Osteoblast (primary cell): Measurements from ENCODE around the gene PRKCE. TPM values are rescaled to one million over a fixed set of nuclear protein-coding genes. Genes with fewer than 3 reads are reported as not detected.

Experiments
- DNase-seq: peaks from one replicate; pipeline ENCODE4 v3.0.0; 2011; ENCODE audit warnings: low spot score, mixed read lengths; ENCODE audit not compliant: insufficient read length; ENCODE audit errors: missing footprints
- H2AFZ ChIP-seq: 2 replicates; pipeline ENCODE4 v1.6.0; 2011; ENCODE audit warnings: mild to moderate bottlenecking, low read length
- H3K27ac ChIP-seq: 2 replicates; pipeline ENCODE4 v1.5.1; 2011; ENCODE audit warnings: mild to moderate bottlenecking, low read depth, low read length, moderate library complexity
- H3K27me3 ChIP-seq: 2 replicates; pipeline ENCODE4 v1.6.0; 2012; ENCODE audit warnings: mild to moderate bottlenecking, control low read depth, inconsistent platforms, low read length, moderate library complexity; ENCODE audit not compliant: insufficient read depth
- H3K36me3 ChIP-seq: 2 replicates; pipeline ENCODE4 v1.5.1; 2011; ENCODE audit warnings: mild to moderate bottlenecking, low read length, control low read depth, moderate library complexity; ENCODE audit not compliant: insufficient read depth
- H3K4me1 ChIP-seq: 2 replicates; pipeline ENCODE4 v1.5.1; 2011; ENCODE audit warnings: mild to moderate bottlenecking, low read length, control low read depth, moderate library complexity; ENCODE audit not compliant: insufficient read depth
- H3K4me2 ChIP-seq: 2 replicates; pipeline ENCODE4 v1.6.0; 2011; ENCODE audit warnings: mild to moderate bottlenecking, low read length; ENCODE audit not compliant: insufficient read depth
- H3K4me3 ChIP-seq: fragments of 200-600 bp; sonication (generic); 3 replicates; pipeline ENCODE4 v1.5.1; 2012; ENCODE audit warnings: mild to moderate bottlenecking, low read length, inconsistent platforms; ENCODE audit not compliant: insufficient read depth
- H3K79me2 ChIP-seq: 2 replicates; pipeline ENCODE4 v1.6.0; 2012; ENCODE audit warnings: mild to moderate bottlenecking, low read length, control low read depth, inconsistent platforms; ENCODE audit not compliant: insufficient read depth
- H3K9me3 ChIP-seq: 2 replicates; pipeline ENCODE4 v1.5.1; 2011; ENCODE audit warnings: low read depth, low read length, control low read depth
- H4K20me1 ChIP-seq: 2 replicates; pipeline ENCODE4 v1.6.0; 2012; ENCODE audit warnings: mild to moderate bottlenecking, low read length, control low read depth; ENCODE audit not compliant: insufficient read depth
- CTCF ChIP-seq: IDR thresholded peaks from 2 replicates; pipeline ENCODE4 v1.5.1; 2011; ENCODE audit warnings: mild to moderate bottlenecking, low read depth, low read length, moderate library complexity; ENCODE audit errors: extremely low read depth
- total RNA-seq: library from RNA; depleted of rRNA; stranded (reverse); fragments of >200 nt; gene quantifications from 2 replicates; pipeline ENCODE4 v1.2.3, GENCODE V29; 2012

PRKCE gene
- total RNA-seq, 1 donor: 22.1 TPM

GRCh38 chr2:45891719-45892424 lies 240.4 kb downstream of the PRKCE start:
- no peaks in the 10 kb centered on the region for H4K20me1 ChIP-seq
- DNase-seq: no peak

GRCh38 chr2:45892425-45892745 lies 240.9 kb downstream of the PRKCE start:
- Histone ChIP-seq H2AFZ (no peak overlapping the region), H3K4me3 (no peak overlapping the region), H4K20me1 (no peaks in the 10 kb centered on the region), H3K9me3 (no peaks in the 10 kb centered on the region), H3K27me3 (no peaks in the 10 kb centered on the region), H3K4me2 (peak overlapping the region; percentile 29), H3K79me2 (no peaks in the 10 kb centered on the region), H3K36me3 (no peaks in the 10 kb centered on the region), H3K27ac (no peak overlapping the region), H3K4me1 (peaks cover 17% of the 10 kb centered on the region)
- no peak for DNase-seq
- no peak for TF ChIP-seq CTCF

More at GRCh38 chr2:45891719-45892424, 240.4 kb downstream of the PRKCE start:
- H3K4me2 ChIP-seq: peak overlapping the region; percentile 29
- H3K4me3 ChIP-seq: no peak overlapping the region
- no peak overlapping the region for H2AFZ ChIP-seq
- H3K4me1 ChIP-seq: peaks cover 17% of the 10 kb centered on the region
- no peaks in the 10 kb centered on the region for H3K79me2 ChIP-seq
- no peaks in the 10 kb centered on the region for H3K27me3 ChIP-seq
- no peaks in the 10 kb centered on the region for H3K36me3 ChIP-seq
- no peak overlapping the region for H3K27ac ChIP-seq
- TF ChIP-seq CTCF: no peak
- no peaks in the 10 kb centered on the region for H3K9me3 ChIP-seq

- Histone ChIP-seq H3K9me3 (no peaks in the 10 kb centered on the region), H3K36me3 (no peaks in the 10 kb centered on the region), H3K4me1 (peaks cover 17% of the 10 kb centered on the region), H3K4me3 (no peak overlapping the region), H3K79me2 (no peaks in the 10 kb centered on the region), H3K4me2 (peak overlapping the region; percentile 29), H3K27me3 (no peaks in the 10 kb centered on the region), H2AFZ (no peak overlapping the region), H4K20me1 (no peaks in the 10 kb centered on the region), H3K27ac (no peak overlapping the region)
- DNase-seq: no peak
- no peak for TF ChIP-seq CTCF
Measured at GRCh38 chr2:45892757-45893156, 241.3 kb downstream of the PRKCE start.

- H3K27ac ChIP-seq: no peak overlapping the region
- H3K79me2 ChIP-seq: no peaks in the 10 kb centered on the region
- H3K4me2 ChIP-seq: no peak overlapping the region
- no peak overlapping the region for H3K4me3 ChIP-seq
- H4K20me1 ChIP-seq: no peaks in the 10 kb centered on the region
- H3K4me1 ChIP-seq: peaks cover 11% of the 10 kb centered on the region
- no peak for DNase-seq
- H2AFZ ChIP-seq: no peak overlapping the region
- H3K36me3 ChIP-seq: no peaks in the 10 kb centered on the region
- no peaks in the 10 kb centered on the region for H3K9me3 ChIP-seq
- no peaks in the 10 kb centered on the region for H3K27me3 ChIP-seq
- TF ChIP-seq CTCF: no peak
Measured at GRCh38 chr2:45894211-45894610, 242.7 kb downstream of the PRKCE start.
